ENCODE results near the gene C17orf58. TPM values are rescaled to one million over a fixed set of nuclear protein-coding genes. Genes with fewer than 3 reads are reported as not detected.
"Not testable (repeated sequence)": the region's sequence is repeated elsewhere in the genome, so short reads cannot be mapped to it uniquely, and the experiment has no call there.

Gene C17orf58
- total RNA-seq, 4 donors from 2014 or later = 0.80 to 19.5 (median 8.1) TPM

DNA sequence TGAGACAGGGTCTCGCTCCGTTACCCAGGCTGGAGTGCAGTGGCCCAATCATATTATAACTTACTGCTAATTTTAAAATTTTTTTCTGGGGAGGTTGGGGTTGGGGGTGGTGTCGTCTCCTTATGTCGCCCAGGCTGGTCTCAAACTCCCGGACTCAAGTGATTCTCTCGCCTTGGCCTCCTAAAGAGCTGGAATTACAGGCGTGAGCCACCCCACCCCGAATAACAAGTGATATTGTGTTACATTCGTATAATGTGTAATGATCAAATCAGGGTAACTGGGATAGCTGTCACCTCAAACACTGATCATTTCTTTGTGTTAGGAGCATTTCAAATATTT, 23.0 kb upstream of the C17orf58 start:
- intact Hi-C loops (cut with DNase I; ENCODE audit: low total_unique reads) = no loop called here
- in situ Hi-C loops (cut with MboI; ENCODE audit: low pct_ligation_motif_present in 1 of 4, low pct_unique_long_range_greater_than_20kb in 1 of 4, low sequenced_read_pairs in 3 of 4) = no loop called here
- H3K36me3 ChIP-seq = no peaks in the 10 kb centered on the region
- H3K9me3 ChIP-seq = no peaks in the 10 kb centered on the region
- 74 to 76% methylated on average over 4 to 9 of the region's 9 CpGs for WGBS, 2 donors (ENCODE audit: low coverage in 1 of 2)
- no peak for TF ChIP-seq POLR2A (IDR thresholded peaks at IDR 0.05)
- TF ChIP-seq POLR2AphosphoS5 (IDR thresholded peaks at IDR 0.05) = no peak
- no peak for TF ChIP-seq EP300 (IDR thresholded peaks at IDR 0.05; ENCODE audit: low read depth)
- TF ChIP-seq, protein P1, sequence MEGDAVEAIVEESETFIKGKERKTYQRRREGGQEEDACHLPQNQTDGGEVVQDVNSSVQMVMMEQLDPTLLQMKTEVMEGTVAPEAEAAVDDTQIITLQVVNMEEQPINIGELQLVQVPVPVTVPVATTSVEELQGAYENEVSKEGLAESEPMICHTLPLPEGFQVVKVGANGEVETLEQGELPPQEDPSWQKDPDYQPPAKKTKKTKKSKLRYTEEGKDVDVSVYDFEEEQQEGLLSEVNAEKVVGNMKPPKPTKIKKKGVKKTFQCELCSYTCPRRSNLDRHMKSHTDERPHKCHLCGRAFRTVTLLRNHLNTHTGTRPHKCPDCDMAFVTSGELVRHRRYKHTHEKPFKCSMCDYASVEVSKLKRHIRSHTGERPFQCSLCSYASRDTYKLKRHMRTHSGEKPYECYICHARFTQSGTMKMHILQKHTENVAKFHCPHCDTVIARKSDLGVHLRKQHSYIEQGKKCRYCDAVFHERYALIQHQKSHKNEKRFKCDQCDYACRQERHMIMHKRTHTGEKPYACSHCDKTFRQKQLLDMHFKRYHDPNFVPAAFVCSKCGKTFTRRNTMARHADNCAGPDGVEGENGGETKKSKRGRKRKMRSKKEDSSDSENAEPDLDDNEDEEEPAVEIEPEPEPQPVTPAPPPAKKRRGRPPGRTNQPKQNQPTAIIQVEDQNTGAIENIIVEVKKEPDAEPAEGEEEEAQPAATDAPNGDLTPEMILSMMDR (IDR thresholded peaks at IDR 0.05) = no peak
- H3K27ac ChIP-seq = peak overlapping the region; percentile 90 to 91 (median 91)
- no peaks in the 10 kb centered on the region for H3K27me3 ChIP-seq
- peak overlapping the region in 2 of 4 donors; percentile 50 to 81 for H3K4me3 ChIP-seq
- H3K4me1 ChIP-seq = peaks cover 0 to 8% (median 3%) of the 10 kb centered on the region in 4 donors
- DNase-seq = no peak

DNA sequence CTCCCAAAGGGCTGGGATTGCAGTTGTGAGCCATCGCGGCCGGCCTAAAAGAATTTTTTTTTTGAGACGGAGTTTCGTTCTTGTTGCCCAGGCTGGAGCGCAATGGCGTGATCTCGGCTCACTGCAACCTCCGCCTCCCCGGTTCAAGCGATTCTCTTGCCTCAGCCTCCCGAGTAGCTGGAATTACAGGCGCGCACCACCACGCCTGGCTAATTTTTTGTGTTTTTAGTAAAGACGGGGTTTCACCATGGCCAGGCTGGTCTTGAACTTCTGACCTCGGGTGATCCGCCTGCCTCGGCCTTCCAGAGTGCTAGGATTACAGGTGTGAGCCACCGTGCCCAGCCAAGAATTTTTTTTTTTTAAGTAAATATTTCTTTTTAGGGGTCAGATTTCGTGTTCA, 22.2 kb upstream of the C17orf58 start:
- H3K36me3 ChIP-seq; H3K9me3 ChIP-seq; H3K4me3 ChIP-seq; intact Hi-C loops (cut with DNase I; ENCODE audit: low total_unique reads); H3K4me1 ChIP-seq; DNase-seq; H3K27me3 ChIP-seq; H3K27ac ChIP-seq; in situ Hi-C loops (cut with MboI; ENCODE audit: low pct_ligation_motif_present in 1 of 4, low pct_unique_long_range_greater_than_20kb in 1 of 4, low sequenced_read_pairs in 3 of 4): not testable (repeated sequence)
- WGBS, 2 donors (ENCODE audit: low coverage in 1 of 2) = 92 to 100% methylated on average over 3 to 21 of the region's 21 CpGs

DNA sequence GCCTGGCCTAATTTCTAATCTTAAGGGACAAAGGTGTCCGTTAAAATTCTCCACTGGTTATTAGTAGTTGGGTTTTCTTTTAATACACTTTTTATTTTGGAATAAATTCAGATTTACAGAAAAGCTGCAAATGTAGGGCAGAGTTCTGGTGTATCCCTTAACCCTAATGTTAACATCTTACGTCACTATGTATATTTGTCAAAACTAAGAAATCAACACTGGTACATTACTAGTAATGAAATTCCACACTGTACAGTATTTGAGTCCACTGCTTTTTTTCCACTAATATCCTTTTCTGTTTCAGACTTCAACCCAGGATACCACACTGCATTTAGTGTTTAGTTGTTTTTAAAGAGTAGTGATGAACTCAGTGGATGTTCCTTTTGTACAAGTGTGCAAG, 20.6 kb upstream of the C17orf58 start:
- Histone ChIP-seq H3K27me3 (no peaks in the 10 kb centered on the region), H3K4me1 (peaks cover 0 to 8% (median 3%) of the 10 kb centered on the region in 4 donors), H3K9me3 (no peaks in the 10 kb centered on the region), H3K4me3 (no peak overlapping the region), H3K36me3 (no peaks in the 10 kb centered on the region), H3K27ac (no peak overlapping the region)
- no peak for DNase-seq
- 84 to 87% methylated on average over 2 of the region's 2 CpGs for WGBS, 2 donors (ENCODE audit: low coverage in 1 of 2)
- TF ChIP-seq EP300 (IDR thresholded peaks at IDR 0.05; ENCODE audit: low read depth) = no peak
- TF ChIP-seq POLR2AphosphoS5 (IDR thresholded peaks at IDR 0.05) = no peak
- TF ChIP-seq POLR2A (IDR thresholded peaks at IDR 0.05) = no peak
- TF ChIP-seq, protein P1 (IDR thresholded peaks at IDR 0.05) = no peak
- in situ Hi-C loops (cut with MboI; ENCODE audit: low pct_ligation_motif_present in 1 of 4, low pct_unique_long_range_greater_than_20kb in 1 of 4, low sequenced_read_pairs in 3 of 4) (no loop called here), intact Hi-C loops (cut with DNase I; ENCODE audit: low total_unique reads) (no loop called here)

DNA sequence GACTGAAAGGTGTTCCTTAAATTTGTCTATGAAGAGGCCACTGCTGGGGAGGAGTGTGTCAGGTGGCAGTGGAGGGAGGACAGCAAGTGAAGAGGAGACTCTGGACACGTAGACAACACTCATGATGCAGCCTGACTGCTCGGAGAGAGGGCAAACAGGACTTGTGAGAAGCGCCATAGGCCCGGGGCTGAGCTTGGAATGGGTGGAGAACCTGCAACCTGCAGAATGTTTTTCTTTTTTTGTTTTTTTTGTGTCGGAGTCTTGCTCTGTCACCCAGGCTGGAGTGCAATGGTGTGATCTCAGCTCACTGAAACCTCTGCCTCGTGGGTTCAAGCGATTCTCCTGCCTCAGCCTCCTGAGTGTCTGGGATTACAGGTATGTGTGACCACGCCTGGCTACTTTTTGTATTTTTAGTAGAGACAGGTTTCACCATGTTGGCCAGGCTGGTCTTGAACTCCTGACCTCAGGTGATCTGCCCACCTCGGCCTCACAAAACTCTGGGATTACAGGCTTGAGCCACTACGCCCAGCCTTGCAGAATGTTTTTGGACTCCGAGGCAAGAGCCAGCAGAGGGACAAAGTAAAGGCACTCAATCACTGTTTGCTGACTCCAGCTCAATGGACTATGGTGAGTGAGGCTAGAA, 18.9 kb upstream of the C17orf58 start:
- H3K4me1 ChIP-seq = peaks cover 0 to under 1% (median 0%) of the 10 kb centered on the region in 4 donors
- no peak overlapping the region for H3K4me3 ChIP-seq
- H3K27me3 ChIP-seq = no peaks in the 10 kb centered on the region
- no peaks in the 10 kb centered on the region for H3K9me3 ChIP-seq
- no peaks in the 10 kb centered on the region for H3K36me3 ChIP-seq
- no peak overlapping the region for H3K27ac ChIP-seq
- TF ChIP-seq POLR2A (IDR thresholded peaks at IDR 0.05) (no peak), EP300 (IDR thresholded peaks at IDR 0.05; ENCODE audit: low read depth) (no peak), POLR2AphosphoS5 (IDR thresholded peaks at IDR 0.05) (no peak)
- TF ChIP-seq, protein P1 (IDR thresholded peaks at IDR 0.05) = no peak
- DNase-seq = no peak
- intact Hi-C loops (cut with DNase I; ENCODE audit: low total_unique reads) = no loop called here
- in situ Hi-C loops (cut with MboI; ENCODE audit: low pct_ligation_motif_present in 1 of 4, low pct_unique_long_range_greater_than_20kb in 1 of 4, low sequenced_read_pairs in 3 of 4) = no loop called here
- WGBS, 2 donors (ENCODE audit: low coverage in 1 of 2) = 86% methylated on average over 11 of the region's 11 CpGs; no CpG with 5 or more reads in 1 of the 2 donors

DNA sequence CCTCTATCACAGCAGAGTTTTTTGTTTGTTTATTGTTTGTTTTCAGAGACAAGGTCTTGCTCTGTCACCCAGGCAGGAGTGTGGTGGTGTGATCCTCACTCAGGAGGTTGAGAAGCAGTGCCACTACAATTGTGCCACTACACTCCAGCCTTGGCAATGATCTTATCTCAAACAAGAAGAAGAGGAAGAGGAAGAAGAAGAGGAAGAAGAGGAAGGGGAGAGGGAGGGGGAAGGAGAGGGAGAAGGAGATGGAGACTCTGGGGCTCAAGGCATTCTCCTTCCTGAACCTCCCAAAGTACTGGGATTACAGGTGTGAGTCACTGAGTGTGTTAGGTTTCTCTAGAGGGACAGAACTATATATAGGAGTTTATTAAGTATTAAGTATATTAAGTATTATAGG, 17.1 kb upstream of the C17orf58 start:
- H3K27me3 ChIP-seq = no peaks in the 10 kb centered on the region
- H3K4me3 ChIP-seq = no peak overlapping the region
- intact Hi-C loops (cut with DNase I; ENCODE audit: low total_unique reads) = no loop called here
- no peaks in the 10 kb centered on the region for H3K36me3 ChIP-seq
- no peak overlapping the region for H3K27ac ChIP-seq
- in situ Hi-C loops (cut with MboI; ENCODE audit: low pct_ligation_motif_present in 1 of 4, low pct_unique_long_range_greater_than_20kb in 1 of 4, low sequenced_read_pairs in 3 of 4) = no loop called here
- no peaks in the 10 kb centered on the region for H3K9me3 ChIP-seq
- TF ChIP-seq EP300 (IDR thresholded peaks at IDR 0.05; ENCODE audit: low read depth) (no peak), POLR2A (IDR thresholded peaks at IDR 0.05) (no peak), POLR2AphosphoS5 (IDR thresholded peaks at IDR 0.05) (no peak)
- TF ChIP-seq, protein P1 (IDR thresholded peaks at IDR 0.05) = no peak
- H3K4me1 ChIP-seq = no peaks in the 10 kb centered on the region
- DNase-seq = no peak
